Stimulated activated naive CD4-positive, alpha-beta T cell treated with Interleukin-2 at 50 U/mL for 16 hours (primary cell): ENCODE data around the gene MYOM1.

ENCODE experiments used
- DNase-seq: peaks from one replicate; lab custom pipeline; 2025; lab: John Stamatoyannopoulos, UW

Gene MYOM1

DNA sequence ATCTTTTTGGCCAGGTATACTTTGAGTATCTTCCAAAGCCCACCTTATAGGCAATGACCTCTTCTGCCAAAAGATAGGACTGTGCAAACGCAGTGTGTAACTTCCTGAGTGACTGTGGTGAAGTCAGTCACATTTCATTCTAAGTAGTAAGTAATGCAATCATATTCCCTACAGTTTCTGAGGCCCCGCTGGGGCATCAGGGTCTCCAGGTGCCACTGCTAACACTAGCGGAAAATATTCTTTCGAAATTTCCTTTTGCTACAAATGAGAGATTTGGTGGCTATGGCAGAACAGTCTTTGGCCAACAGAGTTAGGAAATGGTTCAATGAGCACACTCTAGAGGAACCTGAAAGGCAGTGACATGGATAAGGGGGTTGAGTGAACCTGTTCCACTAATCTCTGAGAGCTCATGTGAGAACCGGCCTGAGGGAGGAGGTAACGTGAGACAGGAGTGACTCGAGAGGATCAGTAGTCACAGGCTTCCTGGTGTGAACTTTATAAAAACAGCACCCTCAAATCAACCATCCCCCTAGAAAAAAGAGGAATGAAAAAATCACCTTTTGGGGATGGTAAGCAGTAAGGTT lies 104.2 kb downstream of the MYOM1 start:
- DNase-seq: no peak

DNA sequence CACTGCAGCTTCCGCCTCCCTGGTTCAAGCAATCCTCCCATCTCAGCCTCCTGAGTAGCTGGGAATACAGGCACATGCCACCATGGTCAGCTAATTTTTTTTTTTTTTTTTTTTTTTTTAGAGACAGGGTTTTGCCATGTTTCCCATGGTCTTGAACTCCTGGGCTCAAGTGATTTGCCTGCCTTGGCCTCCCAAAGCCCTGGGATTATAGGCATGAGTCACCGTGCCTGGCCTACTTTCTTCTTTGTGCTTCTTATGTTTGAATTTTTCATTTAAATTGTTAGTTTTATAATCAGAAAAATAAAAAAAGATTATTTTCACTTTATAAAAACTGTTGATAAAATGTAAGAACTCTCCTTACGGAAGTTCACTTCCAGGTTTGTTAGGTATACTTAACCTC lies 105.3 kb downstream of the MYOM1 start:
- DNase-seq: no peak

DNA sequence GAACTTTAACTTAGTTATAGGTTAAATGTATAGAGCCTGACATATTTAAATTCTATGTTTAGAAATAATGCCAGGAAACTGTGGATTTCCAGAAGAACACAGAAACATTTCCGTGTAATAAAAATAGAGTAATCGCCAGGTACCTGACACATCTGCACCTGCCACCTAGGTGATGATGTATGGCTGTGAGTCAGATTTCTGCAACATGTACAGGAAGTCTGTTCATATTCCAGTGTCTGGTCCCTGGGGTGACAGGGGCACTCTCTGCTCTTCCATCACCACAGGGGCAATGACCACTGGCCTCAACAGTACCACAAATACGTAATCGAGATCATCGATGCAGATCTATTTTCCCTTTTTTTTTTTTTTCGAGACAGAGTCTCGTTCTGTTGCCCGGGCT lies 105.7 kb downstream of the MYOM1 start:
- no peak for DNase-seq

DNA sequence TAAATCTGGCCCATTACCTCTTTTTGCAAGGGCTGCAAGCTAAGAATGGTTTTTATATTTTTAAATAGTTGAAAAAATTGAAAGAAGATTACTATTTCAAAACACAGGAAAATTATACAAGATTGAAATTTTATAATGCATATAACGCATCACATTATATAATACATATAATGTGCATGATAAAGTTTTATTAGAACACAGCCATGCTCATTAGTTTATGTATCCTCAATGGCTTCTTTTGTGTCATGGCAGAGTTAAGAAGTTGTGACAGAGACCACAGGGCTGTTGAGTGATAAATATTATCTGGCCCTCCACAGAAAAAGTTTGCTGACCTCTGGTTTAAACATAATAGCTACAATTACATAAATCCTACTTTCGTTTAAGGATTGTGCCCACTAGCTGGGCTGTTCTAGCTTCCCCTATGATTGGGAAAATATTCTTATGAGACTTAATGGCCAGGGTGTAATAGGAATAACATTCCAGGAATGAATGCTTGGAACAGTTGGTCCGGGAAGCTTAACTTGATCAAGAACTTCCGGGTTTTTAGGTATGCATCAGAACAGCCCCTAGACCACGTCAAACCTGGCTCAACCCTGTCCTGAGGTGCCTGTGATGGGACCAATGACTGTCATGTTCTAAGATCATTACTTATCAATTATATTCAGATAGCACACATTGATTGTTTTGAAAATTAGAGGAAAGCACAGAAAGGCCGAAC lies 108.1 kb downstream of the MYOM1 start:
- DNase-seq: no peak

DNA sequence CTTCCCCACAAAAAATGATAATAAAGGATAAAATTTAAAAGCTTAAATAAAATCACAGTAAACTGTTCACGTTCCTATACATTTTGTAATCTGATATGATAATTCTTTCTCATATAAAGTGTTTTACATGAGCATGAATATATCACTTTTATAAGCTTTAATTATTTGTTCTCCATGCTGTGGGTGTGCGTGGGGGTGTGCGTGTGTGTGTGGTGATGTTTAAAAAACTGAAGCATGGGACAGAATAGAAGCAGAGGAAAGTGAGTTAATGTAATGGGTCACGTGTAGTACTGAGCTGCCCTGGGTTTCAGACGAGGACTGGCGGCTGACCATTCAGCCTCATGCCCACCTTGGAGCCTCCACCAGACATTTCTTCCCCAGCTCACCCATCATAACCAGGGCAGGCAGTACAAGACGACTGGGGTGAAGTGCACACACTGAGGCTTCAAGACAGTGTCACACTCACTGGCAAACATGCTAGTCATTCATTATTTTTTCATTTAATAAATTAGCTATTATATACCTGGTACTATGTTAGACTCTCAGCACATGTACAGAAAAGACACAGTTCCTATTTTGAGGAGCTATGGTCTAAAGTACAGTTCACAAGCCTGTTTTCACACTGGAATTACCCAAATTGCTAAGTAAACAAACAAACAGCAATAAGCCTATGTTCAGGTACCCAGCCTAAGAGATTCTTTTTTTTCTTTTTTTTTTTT lies 109.6 kb downstream of the MYOM1 start:
- DNase-seq: no peak

DNA sequence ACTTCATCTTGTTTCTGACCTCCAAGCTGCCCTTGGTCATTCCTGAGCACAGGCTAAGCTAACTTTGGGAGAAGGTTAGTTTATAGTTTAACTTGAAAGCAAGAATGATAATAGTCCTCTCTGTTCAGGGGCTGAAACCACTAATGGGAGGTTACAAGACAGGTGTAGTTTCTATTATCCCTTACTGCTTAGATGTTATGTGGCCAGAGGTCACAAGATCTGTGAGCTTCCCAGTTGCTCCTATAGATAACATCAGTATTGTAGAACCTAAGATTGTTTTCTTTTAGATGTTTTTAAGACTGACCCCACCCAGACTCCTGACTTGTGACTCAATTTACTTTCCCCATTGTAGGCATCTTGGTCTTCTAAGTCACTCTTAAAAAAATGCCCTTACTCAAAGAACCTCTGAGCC lies 112.0 kb downstream of the MYOM1 start:
- no peak for DNase-seq

DNA sequence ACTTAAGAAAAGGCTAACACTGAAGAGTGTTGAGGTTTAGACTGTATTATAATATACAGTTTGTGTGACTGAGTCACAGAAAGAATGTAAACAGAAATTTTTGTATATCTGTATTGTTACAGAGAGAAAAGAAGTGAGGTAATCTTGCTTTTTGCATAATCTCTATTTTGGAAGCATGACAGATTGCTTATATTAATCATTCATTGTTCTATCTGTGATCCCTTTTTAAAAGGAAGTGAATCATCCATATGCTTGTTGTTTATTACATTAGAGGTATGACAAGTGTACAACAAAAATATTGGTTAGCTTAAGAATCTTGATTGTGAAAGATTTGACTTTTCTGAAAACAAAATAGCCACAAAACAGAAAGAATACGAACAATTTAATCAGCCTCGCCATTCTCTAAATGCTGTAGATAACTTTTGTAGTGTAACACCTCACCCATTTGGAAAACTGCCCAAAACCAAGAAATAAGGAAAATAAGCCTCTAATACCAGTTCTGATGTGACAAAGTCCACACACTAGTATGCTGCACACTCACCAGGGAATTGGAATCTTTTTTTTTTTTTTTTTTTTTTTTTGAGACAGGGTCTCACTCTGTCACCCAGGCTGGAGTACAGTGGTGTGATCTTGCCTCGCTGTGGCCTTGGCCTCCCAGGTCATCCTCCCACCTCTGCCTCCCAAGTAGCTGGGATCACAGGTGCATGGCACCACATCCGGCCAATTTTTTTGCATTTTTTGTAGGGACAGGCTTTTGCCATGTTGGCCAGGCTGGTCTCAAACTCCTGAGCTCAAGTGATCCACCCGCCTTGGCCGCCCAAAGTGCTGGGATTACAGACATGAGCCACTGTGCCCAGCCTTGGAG lies 115.3 kb downstream of the MYOM1 start:
- DNase-seq: no peak

DNA sequence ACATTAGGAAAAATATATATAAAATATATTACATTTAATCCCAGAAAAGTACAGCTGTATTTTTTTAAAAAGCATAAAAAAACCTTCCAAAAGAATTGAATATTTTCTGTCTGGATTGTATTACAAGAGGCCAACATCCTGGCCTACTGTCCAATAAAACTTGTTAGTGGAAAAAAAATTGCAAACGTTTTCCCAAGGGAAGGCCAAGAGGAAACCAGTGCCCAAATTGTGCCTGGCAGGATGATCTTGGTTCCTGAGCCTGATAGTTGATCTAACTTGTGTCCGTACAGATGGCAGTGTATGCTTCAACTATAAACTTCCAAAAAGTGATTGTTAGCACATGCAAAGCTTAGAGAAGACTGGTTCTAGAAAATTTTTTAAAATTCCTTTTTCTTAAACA lies 116.2 kb downstream of the MYOM1 start:
- DNase-seq: no peak

DNA sequence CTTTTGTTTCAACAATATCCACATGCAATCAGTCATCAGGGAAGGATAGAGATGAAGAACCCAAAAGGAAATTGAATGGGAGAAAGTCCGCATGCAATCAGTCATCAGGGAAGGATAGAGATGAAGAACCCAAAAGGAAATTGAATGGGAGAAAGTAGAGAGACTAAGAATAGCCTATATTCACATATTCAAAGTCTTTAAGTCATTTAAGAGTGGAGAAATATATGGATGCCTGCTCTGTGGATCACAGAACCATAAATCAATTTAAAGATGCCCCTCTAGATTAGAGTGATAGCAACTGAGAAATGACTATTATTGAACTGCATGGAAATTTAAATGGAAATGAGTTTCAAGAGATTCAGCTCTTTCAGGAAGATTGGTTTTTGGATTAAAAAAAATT lies 116.8 kb downstream of the MYOM1 start:
- no peak for DNase-seq

DNA sequence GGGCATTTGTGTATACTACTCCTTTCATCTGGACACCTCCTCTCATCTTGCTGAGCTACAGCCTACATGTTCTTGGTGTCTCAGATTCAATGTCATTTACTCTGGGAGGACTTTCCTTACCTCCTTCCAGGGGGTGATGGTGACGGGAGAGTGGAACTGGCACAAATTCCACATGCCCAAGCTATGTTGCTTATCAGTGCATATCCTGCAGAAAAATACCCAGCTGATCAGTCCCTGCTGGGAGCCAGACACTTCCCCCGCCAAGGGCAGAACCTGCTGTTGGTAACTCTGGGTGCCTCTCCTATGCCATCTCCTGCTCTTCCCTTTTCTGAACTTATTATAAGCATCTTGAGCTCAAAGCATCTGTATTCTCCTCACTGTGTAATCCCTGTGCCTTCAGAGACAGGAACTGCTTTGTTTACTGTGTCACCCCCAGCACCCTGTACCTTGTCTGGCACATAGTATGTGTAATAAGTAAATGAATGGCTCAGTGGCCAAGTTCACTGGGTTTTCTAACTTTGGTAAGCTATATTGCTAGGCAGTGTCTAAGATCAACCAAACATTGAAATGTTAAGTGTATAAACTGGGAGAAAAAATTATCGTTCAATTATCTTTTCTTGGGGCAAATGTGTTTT lies 119.2 kb downstream of the MYOM1 start:
- DNase-seq: no peak

DNA sequence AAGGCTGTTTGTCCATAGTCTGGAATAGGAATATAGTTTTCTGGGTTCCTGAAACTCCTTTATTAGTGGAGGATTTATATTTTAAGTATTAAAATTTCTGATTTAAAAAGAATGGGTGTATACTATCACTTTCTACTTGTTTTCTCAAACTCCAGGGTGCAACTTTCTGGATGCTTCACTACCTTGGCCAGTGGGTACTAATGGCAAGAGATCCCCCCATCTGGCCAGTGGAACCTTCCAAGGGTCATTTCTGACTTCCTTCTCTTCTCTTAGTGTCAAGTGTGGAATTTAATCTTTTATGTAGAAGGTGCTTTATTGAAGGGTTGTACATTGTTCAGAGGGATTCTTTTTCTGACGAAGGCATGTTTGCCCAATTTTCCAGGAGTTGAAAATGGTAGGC lies 120.4 kb downstream of the MYOM1 start:
- DNase-seq: no peak

DNA sequence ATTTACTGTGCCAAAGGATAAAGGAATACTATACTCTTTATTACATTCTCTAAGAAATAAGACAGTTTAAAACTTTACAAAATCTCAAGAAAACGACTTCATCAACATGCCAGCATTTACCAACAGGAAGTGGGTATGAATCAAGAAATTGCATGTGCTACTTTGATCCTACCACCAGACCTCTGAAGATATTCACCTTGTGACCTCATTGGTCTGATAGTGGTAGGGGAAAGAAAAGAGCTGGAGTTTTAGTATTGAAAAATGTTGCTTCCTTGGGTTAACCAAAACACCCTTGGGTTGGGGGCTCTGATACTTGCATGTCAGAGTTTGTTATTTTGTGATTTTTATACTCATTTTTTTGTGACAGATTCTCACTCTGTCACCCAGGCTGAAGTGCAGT lies 122.7 kb downstream of the MYOM1 start:
- DNase-seq: no peak

DNA sequence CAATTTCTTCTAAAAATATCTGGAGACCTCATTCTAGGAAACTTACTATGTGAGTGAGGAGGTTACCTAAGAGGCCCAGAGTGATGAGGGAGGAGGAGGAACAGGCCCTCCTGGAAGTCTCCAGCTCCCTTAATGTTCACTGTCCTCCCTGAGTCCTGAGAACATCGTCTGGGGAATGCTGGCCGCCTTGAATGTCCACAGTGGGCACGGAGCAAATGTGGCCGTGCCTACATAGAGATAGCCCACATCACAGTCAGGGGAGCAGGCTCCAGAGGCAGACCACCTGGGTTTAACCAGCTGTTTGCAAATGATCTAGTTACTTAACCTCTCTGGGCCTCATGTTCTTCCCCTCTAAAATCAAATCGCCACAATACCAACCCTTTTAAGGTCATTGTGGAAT lies 123.8 kb downstream of the MYOM1 start:
- no peak for DNase-seq

DNA sequence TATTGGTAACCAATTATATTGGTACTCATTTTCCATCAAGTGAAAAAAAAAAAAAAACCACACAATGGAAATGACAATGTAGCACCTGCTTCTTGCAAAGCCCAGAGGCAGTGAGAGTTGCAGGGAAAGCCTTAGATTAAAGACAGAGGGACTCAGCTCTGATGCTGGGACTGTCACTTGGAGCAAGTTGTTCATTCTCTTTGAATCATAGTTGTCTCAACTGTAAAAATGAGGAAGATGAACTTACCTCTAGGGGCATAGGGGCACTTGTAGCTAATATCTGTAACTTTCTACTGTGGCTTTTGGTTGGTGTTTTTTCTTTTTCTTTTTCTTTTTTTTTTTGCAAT lies 125.5 kb downstream of the MYOM1 start:
- no peak for DNase-seq

DNA sequence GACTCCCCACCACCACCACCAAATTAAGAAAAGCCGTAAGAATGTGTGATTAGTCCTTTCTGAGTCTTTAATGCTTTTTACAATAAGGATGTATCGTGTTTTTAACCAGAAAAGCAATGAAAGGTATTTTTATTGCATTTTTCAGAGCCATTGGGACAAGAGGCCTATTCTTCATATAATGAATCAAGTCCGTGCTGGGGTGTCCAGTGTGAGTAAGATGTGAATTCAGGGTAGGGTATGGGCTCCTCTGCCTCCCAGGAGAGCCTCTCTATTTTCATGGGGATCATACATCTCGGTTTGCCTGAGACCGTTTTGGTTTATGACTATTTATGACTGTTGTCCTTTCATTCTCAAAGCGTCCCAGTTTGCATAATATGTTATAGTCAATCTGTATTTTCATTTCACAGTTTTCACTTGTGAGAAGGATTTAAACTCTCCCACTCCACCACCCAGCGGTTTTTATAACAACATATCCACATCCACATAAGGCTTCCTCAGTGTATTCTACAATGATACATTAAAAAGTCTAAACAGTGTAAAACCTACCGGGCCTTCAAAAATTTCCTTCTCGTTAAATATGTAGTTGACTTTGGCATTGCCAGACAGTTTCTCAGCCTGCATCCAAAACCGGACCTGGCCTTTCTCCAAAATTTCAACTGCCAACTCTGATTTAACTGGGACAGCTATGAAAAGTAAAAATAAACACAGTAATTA lies 126.0 kb downstream of the MYOM1 start:
- DNase-seq: no peak

DNA sequence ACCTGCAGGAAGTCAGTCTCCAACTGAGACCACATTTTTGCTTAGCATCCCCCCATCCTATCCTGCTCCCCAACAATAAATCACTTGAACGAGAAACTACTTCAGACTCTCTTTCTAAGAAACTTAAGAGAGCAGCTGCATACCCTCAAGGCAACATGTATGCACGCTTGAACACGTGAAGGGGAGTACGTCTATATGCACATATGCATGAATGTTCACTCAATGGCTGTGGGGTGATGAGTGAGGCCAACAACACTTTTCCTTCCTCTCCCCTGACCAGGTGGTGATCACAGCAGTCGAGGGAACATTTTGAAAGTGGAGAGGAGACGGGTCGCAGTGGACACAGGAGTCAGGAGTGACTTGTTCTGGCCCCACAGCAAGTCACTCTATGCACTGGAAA lies 127.0 kb downstream of the MYOM1 start:
- no peak for DNase-seq

DNA sequence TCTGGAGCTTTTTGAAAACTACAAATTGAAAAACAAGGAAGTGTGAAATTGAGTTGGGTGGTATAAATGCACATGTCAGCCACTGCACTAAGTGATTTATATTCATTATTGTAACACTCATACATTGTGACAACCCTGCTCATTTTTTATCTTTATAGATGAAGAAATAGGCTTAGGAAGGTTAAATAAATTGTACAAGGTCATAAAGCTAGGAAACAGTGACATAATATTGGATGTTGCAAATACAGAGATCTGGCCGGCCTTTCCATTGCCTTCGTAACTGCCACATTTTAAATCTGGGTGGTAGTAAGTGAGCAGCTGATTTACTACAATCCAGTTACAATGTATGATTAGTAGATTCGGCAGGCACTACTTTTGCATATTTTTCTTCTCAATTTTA lies 130.2 kb downstream of the MYOM1 start:
- DNase-seq: no peak

DNA sequence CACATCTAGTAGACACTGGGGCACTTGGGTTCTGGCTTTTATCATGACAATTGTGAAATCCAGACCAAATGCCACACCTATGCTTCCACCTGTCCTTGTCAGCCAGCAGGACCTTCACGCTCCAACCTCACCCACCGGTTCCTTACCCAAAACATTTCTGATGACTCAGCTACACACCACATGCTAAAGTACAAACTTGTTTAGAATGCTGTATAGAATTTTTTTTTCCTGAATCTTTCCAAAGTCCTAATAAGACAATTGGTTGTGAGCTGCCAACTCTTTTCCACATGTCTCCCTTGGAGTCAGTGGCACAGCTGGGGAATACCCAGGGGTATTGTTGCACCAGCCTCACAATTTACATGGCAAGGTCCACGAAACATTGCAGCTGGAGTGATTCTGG lies 131.3 kb downstream of the MYOM1 start:
- DNase-seq: no peak

DNA sequence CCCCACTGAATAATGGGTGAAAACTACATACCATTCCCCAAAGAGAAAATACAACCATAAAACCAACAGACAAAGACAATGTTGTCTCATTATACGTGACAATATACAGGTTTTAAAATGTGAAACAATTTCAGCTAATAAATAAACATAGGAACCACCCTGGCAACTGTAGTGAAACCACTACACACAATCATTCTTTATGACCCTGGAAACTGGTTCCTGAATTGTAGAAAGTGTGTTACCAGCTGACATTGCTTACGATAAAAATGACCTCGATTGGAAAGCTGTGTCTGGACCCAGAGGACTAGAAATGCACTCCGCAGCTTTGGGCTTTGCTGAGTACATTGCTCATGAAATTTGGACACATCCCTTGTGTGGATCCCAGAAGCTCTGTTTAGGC lies 132.9 kb downstream of the MYOM1 start:
- DNase-seq: no peak

DNA sequence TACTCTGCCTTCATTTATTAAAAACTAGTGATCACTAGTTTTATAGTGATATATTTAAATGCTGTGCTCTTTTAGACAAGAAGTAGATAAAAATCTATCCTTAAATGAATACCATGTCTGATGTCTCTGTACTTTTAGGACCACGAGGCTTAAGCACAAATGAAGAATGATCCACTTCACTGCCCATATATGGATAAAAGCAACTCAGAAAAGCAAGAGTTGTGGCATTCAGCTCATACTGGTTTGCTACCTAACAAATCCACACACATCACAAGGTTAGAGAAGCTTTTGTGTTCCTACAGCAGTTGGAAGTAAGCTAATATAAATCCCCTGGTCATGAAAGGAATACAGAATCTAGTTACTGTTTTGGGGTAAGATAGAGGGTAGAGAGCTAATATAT lies 134.2 kb downstream of the MYOM1 start:
- DNase-seq: no peak

DNA sequence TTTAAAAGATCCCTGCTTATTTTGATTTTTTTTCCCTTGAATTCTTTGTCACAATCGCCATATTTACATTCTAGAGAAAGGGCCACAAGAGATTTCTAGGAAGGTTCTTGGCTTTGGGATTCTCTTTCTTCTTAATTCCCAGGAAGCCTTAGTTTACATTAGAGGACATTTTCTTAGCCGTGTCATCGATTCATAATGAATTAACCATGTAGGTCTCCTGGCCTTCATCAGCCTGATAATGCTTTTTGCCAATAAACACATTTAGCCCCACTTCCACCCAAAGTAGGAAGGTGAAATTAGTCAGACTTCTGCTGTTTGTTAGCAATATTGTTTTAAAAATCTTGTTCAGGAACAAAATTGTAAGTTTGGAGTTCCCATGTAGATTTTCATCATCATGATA lies 135.6 kb downstream of the MYOM1 start:
- no peak for DNase-seq

DNA sequence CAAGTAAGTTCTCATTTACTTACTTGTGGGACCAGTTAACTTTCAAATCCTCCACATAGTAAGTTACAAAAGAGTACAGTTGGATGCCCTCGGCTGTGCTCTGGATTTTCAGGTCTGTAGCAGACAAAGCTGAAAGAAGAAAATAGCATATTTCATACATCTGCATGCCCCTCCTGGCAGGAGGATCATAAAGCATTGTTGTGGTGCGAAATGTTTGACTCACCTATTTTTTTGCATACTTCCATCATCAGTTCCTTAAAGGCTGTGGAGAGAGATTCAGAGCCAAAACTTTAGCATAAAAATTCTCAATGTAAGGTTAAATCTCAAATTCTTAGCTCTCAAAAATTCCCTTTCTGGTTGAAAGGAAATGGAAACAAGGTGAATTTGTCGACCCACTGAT lies 136.0 kb downstream of the MYOM1 start:
- DNase-seq: no peak
